MG63 (cell line): ENCODE results near the gene ARHGAP26. TPM values are rescaled to one million over a fixed set of nuclear protein-coding genes. Genes with fewer than 3 reads are reported as not detected.

Source experiments
- DNase-seq: peaks from one replicate; pipeline ENCODE4 v3.0.0-alpha.2; 2020
- H3K27me3 ChIP-seq: fragments of 250-450 bp; sonication (Bioruptor Pico); 2 replicates; pipeline ENCODE4 v1.5.1; 2020; ENCODE audit warnings: mild to moderate bottlenecking, moderate library complexity
- H3K36me3 ChIP-seq: fragments of 250-450 bp; sonication (Bioruptor Pico); 2 replicates; pipeline ENCODE4 v1.5.1; 2020; ENCODE audit warnings: mild to moderate bottlenecking, moderate library complexity
- H3K4me3 ChIP-seq: fragments of 250-450 bp; sonication (Bioruptor Pico); 2 replicates; pipeline ENCODE4 v1.5.1; 2020; ENCODE audit warnings: mild to moderate bottlenecking, moderate library complexity
- H3K9me3 ChIP-seq: fragments of 250-450 bp; sonication (Bioruptor Pico); 2 replicates; pipeline ENCODE4 v1.5.1; 2020; ENCODE audit warnings: mild to moderate bottlenecking, moderate library complexity
- total RNA-seq: library from RNA; depleted of rRNA; stranded (reverse); fragments of >200 nt; shearing (Covaris generic); gene quantifications from 2 replicates; pipeline ENCODE4 v1.2.3, GENCODE V29; 2014; ENCODE audit warnings: low replicate concordance

Gene ARHGAP26
- total RNA-seq, 1 experiment from 2014 or later, result 1.3 TPM

DNA sequence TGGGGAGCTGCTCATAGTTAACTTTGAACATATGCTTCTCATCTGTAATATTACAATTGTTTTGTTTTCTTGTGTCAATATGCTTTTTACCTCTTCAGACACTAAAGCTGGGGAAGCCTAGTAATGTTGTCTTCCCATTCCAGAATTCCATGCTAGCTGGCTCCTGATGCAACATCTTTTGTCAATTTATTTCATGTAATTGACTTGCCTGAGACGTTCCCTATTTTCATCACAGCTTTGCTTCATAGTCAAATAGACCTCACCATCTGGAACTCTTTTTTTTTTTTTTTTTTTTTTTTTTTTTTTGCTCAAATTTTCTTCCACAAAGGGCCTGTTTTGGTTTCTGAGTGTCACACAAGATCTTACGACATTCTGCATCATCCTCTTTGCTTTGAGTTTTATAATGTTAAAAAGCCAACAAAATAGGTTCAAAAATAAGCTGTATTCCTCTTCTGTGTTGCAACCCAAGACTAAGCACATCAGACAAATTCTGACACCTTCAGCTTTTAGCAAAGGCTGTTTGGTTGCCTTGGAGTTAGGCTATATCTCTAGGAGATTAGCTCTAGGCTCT, 398.1 kb downstream of the ARHGAP26 start:
- DNase-seq, result no peak
- Histone ChIP-seq H3K36me3 (no peaks in the 10 kb centered on the region), H3K4me3 (no peak overlapping the region), H3K9me3 (no peaks in the 10 kb centered on the region), H3K27me3 (no peaks in the 10 kb centered on the region)

DNA sequence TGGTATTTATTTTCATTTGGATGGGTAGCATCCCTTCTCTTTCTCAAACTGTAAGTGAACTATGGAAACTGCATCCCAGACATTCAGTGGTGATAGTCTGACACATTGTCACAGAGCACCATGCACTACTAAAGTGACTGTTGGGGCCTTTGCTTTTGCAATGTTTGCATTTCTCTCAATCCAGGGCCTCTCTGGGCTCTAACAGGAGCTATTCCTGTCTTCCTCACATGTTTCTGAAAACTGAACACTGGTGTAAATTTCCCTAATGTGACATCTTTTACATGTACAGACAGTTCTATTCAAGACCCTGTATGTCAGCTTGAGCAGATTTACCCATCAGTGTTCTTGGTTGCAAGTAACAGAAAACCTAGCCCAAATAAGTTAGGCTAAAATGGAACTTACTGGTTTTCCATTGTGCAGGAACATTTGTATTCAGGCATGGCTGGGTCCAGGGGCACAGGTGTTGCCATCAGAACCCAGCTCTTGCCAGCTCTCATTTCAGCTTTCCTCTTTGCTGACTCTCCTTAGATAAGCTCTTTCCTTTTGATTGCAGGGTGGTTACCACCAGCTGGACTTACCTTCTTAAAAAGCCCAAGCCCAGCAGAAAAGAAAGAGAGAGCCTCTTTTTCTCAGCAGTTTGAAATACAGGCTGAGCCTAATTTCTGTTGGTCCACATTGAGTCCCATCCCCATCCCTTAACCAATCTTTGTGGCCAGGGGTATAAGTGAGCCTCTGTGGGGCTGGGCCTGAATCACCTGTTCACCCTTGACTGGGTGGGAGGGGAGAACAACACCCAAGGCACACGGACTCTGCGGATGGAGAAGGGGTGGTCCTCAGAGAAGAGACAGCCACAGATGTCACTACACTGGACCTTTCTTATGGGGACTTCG, 399.0 kb downstream of the ARHGAP26 start:
- H3K4me3 ChIP-seq, result no peak overlapping the region
- no peaks in the 10 kb centered on the region for H3K36me3 ChIP-seq
- H3K9me3 ChIP-seq, result no peaks in the 10 kb centered on the region
- DNase-seq, result no peak
- no peaks in the 10 kb centered on the region for H3K27me3 ChIP-seq

DNA sequence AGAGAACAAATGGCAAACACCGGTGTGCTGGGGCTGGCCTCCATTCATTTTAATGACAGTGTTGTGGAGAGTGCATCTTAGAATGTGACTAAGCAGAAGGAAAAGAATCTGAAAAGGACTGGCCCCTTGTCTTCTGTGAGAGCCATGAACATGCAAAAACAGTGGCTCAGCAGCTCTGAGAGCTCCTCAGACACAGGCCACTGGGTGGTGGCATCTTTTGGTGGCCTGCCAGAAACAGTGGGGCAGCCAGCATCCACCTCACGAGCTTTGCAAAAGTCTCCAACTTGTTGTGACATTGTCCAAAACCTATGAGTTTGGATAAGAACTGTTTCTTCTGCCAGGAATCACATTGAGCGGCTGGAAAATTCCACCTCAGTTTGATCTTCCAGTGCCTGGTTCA, 399.9 kb downstream of the ARHGAP26 start:
- Histone ChIP-seq H3K9me3 (no peaks in the 10 kb centered on the region), H3K36me3 (no peaks in the 10 kb centered on the region)

DNA sequence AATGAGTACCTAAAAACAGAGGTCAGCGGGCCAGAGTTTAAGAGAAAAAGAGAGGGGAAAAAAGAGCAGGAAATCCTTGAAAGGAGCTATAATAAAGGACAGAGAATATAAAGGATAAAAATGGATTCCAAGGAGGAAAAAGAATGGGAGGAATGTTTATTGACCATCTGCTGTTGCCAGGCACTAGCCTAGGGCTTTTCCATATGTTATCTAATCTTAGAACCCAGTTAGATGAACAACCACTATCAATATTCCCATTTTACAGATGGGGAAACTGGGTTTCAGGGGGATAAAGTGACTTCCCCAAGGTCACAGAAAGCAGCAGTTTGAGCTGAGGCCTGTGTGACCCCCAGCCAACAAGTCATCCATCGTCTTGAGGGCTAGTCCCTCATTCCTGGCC, 400.8 kb downstream of the ARHGAP26 start:
- Histone ChIP-seq H3K27me3 (no peaks in the 10 kb centered on the region), H3K9me3 (no peaks in the 10 kb centered on the region), H3K4me3 (no peak overlapping the region), H3K36me3 (no peaks in the 10 kb centered on the region)
- no peak for DNase-seq

More for the DNA sequence above, 399.9 kb downstream of the ARHGAP26 start:
- Histone ChIP-seq H3K27me3 (no peaks in the 10 kb centered on the region), H3K4me3 (no peak overlapping the region)
- DNase-seq, result no peak

DNA sequence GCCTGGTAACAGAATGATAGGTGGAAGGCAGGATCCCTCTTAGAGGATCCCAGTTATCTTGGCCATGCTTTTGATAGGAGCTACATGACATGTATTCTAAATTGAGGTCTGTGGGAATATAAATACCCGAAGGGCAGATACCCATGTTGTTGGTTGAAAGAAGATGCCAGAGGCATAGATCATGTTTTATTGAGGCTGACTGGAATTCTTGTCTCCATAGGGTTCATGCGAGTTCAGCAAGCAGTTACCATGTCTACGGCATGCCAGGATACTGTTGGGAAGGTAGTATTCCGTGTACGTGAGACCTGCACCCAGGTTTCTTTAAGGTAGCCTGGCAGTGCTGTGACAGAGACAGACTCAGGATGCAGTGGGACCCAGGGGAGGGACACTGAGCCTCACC, 402.6 kb downstream of the ARHGAP26 start:
- Histone ChIP-seq H3K9me3 (no peaks in the 10 kb centered on the region), H3K36me3 (no peaks in the 10 kb centered on the region), H3K4me3 (no peak overlapping the region), H3K27me3 (no peaks in the 10 kb centered on the region)
- DNase-seq, result no peak

- no peaks in the 10 kb centered on the region for H3K9me3 ChIP-seq
- H3K36me3 ChIP-seq, result no peaks in the 10 kb centered on the region
- no peak overlapping the region for H3K4me3 ChIP-seq
- no peak for DNase-seq
- H3K27me3 ChIP-seq, result no peaks in the 10 kb centered on the region
These were observed 403.1 kb downstream of the ARHGAP26 start for GRCh38 chr5:143173139-143173889.

DNA sequence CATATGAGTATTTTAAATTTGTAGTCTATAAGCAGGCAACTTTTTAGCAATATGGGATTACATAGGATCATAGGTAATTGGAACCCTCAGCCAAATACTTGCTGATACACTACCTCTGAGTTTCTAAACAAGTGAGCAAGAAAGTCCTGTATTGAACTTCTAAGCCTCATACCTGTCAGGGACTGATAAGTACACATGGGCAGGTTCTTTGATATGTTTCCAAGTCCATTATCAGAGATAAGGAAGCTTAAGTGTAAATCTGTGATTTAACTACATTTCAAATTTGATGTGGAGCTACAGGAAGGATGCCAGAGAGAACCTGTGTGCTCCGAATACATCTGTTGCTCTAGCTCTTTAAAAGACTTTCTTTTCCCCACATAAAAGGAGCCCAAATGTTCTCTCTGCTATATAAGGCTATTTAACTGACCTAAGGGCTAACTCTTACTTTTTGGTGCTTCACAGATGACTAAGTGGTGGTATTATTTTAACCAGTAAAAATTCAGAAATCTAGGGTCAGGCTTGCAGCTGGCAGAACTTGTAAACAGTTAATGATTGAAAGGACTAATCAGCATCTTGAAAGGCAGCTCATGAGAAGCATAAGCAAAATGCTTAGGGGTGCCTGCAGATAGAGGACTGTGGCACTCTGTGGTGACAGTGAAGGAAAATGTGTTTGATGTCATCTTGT, 404.7 kb downstream of the ARHGAP26 start:
- H3K36me3 ChIP-seq, result no peaks in the 10 kb centered on the region
- DNase-seq, result no peak

DNA sequence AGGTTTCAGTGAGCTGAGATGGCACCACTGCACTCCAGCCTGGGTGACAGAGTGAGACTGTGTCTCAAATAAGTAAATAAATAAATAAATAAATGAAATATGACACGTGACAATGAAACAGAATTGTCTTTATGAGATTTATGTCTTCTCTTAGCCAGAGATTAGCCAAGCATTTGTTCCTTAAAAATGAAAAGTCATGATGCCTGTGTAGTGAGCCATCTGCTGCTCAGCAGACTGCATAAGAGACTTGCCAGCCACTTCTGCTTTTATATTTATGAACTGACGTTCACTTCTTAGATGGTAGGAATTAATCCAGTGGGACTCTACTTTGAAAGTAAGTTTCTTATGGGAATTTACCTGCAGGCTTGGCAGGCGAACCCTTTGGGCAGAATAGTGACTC, 405.9 kb downstream of the ARHGAP26 start:
- no peak overlapping the region for H3K4me3 ChIP-seq

More for the DNA sequence above, 404.7 kb downstream of the ARHGAP26 start:
- Histone ChIP-seq H3K4me3 (no peak overlapping the region), H3K27me3 (no peaks in the 10 kb centered on the region), H3K9me3 (no peaks in the 10 kb centered on the region)

GRCh38 chr5:143177263-143177983, 407.2 kb downstream of the ARHGAP26 start:
- peak; percentile 99 for DNase-seq
- Histone ChIP-seq H3K9me3 (no peaks in the 10 kb centered on the region), H3K27me3 (no peaks in the 10 kb centered on the region), H3K36me3 (no peaks in the 10 kb centered on the region), H3K4me3 (no peak overlapping the region)

More for the DNA sequence above, 405.9 kb downstream of the ARHGAP26 start:
- DNase-seq, result no peak
- Histone ChIP-seq H3K27me3 (no peaks in the 10 kb centered on the region), H3K9me3 (no peaks in the 10 kb centered on the region), H3K36me3 (no peaks in the 10 kb centered on the region)

DNA sequence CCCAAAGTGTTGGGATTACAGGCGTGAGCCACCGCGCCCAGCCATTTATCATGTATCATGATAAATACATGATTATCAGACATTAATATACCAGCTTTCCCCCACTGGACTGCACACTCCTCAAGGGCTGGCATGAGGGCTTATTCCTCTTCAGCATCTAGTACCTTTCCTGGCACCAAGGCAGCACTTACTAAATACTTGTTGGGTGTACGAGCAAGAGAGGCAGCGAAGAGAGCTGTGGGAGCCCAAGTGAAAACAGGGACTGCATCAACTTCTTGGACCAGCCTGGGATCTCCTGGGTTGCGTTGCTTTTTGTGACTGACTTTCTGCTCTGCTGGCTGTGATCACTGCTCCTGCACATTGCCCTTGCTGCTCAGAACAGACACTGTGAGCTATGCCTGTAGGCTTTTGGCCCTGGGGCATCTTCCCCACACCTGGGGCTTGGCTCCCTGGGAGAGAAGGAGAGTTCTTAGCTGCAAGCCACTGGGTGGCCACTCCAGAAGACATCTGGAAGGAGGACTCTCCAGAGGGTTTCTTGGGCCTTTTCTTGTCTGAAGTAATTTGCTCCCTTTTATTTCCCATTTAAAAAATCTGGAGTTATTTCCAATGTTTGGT, 409.1 kb downstream of the ARHGAP26 start:
- Histone ChIP-seq H3K36me3 (no peaks in the 10 kb centered on the region), H3K27me3 (no peaks in the 10 kb centered on the region), H3K4me3 (no peak overlapping the region), H3K9me3 (no peaks in the 10 kb centered on the region)
- no peak for DNase-seq

- DNase-seq, result no peak
- Histone ChIP-seq H3K36me3 (no peaks in the 10 kb centered on the region), H3K4me3 (no peak overlapping the region), H3K27me3 (no peaks in the 10 kb centered on the region), H3K9me3 (no peaks in the 10 kb centered on the region)
These were observed 410.6 kb downstream of the ARHGAP26 start for GRCh38 chr5:143180751-143181150.

GRCh38 chr5:143181173-143181572, 411.0 kb downstream of the ARHGAP26 start:
- no peak for DNase-seq

DNA sequence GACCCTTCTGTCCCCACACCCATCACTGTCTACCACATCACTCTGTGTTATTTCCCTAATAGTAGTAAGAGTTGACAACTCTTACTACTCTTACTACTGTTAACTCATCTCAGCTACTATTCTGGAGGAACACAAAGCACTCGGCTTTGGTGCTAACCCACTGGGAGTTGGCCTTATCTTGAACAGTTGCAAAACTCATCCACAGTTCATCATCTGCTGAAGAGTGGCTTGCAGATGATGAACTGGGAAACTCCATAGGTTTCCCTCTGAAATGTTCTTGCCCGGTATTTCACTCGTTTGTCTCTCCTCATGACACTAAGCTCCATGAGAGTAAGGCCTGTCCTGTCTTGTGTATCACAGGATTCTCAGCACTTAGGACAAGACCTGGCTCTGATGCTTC, 411.9 kb downstream of the ARHGAP26 start:
- no peak overlapping the region for H3K4me3 ChIP-seq
- H3K9me3 ChIP-seq, result no peaks in the 10 kb centered on the region
- DNase-seq, result no peak
- no peaks in the 10 kb centered on the region for H3K27me3 ChIP-seq
- no peaks in the 10 kb centered on the region for H3K36me3 ChIP-seq

More at GRCh38 chr5:143181173-143181572, 411.0 kb downstream of the ARHGAP26 start:
- Histone ChIP-seq H3K9me3 (no peaks in the 10 kb centered on the region), H3K4me3 (no peak overlapping the region), H3K27me3 (no peaks in the 10 kb centered on the region), H3K36me3 (no peaks in the 10 kb centered on the region)

GRCh38 chr5:143182901-143183820, 413.0 kb downstream of the ARHGAP26 start:
- no peak for DNase-seq
- Histone ChIP-seq H3K4me3 (no peak overlapping the region), H3K36me3 (no peaks in the 10 kb centered on the region), H3K27me3 (no peaks in the 10 kb centered on the region), H3K9me3 (no peaks in the 10 kb centered on the region)

DNA sequence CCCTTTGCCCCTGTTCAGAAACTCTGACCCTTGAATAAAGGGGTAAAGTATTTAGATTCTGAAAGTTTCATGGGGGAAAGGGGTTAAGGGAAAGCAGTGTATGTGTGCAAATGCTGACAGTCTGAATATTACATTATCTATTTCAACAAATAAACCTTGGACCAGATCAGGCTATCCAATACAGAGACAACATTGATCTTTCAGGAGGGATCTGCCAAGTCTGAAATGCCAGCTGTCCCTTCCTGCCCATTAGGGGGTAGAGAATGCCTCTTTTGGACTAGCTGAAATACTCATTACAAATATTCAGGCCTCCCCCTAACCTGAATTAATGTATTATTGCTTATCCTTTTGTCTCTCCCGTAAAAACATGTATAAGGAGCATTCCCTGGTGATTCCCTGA, 413.8 kb downstream of the ARHGAP26 start:
- no peaks in the 10 kb centered on the region for H3K27me3 ChIP-seq
- H3K36me3 ChIP-seq, result no peaks in the 10 kb centered on the region
- no peak for DNase-seq
- H3K4me3 ChIP-seq, result no peak overlapping the region
- H3K9me3 ChIP-seq, result no peaks in the 10 kb centered on the region
